GM12801 (cell line): Measurements from ENCODE around the gene FBXL3.

Experiments used
- TF ChIP-seq, protein P1 (sequence below): IDR thresholded peaks from one replicate; pipeline ENCODE4 v1.5.1; 2011; ENCODE audit warnings: control low read depth; ENCODE audit not compliant: insufficient read length; ENCODE audit errors: extremely low read depth

Gene FBXL3

DNA sequence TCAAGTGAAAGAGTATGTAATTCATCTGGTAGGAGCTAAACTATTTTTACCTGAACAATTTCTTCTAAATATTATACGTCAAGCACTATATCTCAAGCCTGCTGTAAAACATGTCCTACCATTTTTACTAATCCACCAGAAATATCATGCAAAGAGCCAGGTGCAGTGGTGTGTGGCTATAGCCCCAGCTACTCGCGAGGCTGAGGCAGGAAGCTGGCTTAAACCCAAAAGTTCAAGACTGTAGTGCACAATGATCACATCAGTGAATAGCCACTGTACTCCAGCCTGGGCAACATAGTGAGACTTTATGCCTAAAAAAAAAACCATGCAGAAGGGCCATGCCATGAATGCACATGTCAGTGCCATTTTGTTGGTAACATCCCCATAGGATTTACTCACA lies 55.7 kb downstream of the FBXL3 start:
- TF ChIP-seq, protein P1, sequence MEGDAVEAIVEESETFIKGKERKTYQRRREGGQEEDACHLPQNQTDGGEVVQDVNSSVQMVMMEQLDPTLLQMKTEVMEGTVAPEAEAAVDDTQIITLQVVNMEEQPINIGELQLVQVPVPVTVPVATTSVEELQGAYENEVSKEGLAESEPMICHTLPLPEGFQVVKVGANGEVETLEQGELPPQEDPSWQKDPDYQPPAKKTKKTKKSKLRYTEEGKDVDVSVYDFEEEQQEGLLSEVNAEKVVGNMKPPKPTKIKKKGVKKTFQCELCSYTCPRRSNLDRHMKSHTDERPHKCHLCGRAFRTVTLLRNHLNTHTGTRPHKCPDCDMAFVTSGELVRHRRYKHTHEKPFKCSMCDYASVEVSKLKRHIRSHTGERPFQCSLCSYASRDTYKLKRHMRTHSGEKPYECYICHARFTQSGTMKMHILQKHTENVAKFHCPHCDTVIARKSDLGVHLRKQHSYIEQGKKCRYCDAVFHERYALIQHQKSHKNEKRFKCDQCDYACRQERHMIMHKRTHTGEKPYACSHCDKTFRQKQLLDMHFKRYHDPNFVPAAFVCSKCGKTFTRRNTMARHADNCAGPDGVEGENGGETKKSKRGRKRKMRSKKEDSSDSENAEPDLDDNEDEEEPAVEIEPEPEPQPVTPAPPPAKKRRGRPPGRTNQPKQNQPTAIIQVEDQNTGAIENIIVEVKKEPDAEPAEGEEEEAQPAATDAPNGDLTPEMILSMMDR, result no peak

DNA sequence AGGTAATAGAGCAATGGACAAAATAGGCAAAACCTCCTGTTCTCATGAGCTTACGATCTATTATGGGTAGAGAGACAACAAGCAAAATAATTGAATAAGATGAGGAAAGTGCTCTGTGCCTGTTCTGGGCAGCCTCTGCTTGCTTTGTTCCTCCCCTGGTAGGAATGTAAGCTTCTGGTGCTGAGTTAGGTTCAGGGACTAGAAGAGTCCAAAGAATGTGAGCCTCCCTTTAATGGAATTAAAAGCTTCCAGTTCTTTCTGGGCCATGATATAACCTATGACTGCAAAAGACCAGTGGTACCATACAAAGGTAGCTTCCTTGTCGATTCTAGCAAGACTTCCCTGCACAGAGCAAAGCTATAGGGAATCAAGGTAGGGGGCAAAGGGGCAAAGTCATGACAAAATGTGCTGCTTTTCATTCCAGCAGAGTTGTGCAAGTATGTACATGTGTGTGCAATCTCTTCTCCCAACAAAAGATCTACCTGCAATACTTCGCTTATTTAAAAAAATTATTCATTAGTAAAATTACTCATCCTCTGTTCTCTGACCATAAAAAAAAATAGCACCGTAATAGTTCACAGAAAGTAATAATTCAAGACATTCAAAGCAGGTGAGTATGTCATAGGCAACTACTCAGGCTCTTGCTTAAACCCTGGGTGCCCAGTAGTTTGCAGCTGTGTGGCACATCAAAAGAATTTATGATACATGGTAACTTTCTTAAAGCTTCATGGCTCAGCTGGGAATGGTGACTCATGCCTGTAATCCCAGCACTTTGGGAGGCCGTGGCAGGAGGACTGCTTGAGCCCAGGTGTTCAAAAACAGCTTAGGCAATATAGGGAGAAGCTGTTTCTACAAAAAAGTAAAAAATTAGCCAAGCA lies 57.2 kb downstream of the FBXL3 start:
- TF ChIP-seq, protein P1, result no peak

DNA sequence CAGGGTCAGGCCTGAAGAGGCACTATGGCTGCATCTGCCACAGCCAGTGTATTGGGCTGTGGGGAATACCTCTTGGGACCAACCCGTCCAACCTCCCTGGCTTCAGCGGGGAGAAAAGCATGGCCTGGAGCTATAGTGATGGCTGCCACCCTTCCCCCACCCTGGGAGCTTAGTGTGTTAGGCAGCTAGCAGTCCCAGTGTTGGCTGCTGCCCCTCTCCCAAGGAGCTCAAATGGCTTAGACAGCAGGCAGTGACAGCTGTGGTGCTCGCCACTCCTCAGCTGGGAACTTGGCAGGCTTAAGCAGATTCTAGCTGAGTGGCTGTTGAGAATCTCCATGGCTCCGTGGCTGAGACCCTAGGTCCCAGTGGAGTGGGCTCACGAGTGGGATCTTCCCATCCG lies 58.9 kb downstream of the FBXL3 start:
- TF ChIP-seq, protein P1, result no peak

DNA sequence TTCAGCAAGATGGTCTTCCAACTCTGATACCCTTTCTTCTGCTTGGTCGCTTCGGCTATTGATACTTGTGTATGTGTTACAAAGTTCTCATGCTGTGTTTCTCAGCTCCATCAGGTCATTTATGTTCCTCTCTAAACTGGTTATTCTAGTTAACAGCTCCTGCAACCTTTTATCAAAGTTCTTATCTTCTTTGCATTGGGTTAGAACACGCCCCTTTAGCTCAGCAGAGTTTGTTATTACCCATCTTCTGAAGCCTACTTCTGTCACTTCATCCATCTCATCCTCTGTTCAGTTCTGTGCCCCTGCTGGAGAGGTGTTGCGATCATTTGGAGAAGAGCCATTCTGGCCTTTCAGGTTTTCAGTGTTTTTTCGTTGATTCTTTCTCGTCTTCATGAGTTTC lies 59.9 kb downstream of the FBXL3 start:
- TF ChIP-seq, protein P1, result no peak

DNA sequence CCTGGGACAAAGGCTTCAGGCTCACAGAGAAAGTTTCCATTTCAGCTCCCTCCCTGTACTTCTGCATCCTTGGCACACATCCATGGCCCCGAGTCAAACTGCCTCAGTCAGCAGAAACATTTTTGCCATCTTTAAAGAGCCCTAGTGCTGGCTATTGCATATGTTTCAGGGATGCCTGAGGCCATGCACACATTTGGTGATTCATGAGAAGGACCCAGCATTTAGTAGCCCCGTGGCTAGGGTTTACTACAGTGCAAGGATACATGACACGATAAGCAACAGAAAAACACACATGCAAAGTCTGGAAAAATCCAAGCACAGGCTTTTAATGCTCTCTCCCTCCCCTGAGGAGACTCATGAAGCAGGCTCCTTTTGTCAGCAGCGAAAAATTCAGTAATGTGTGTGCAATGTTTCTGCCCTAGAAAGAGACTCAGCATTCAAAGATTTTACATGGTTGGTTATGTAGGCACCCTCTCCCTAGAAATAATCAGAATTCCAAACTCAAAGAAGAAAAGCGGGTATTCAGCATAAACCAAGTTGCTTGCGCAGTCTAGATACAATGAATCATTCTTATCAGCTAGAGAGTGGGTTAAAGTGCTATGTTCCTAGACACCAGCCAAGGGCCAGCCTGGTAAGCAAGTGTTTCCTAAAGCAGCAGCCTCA lies 61.1 kb downstream of the FBXL3 start:
- TF ChIP-seq, protein P1, result no peak

DNA sequence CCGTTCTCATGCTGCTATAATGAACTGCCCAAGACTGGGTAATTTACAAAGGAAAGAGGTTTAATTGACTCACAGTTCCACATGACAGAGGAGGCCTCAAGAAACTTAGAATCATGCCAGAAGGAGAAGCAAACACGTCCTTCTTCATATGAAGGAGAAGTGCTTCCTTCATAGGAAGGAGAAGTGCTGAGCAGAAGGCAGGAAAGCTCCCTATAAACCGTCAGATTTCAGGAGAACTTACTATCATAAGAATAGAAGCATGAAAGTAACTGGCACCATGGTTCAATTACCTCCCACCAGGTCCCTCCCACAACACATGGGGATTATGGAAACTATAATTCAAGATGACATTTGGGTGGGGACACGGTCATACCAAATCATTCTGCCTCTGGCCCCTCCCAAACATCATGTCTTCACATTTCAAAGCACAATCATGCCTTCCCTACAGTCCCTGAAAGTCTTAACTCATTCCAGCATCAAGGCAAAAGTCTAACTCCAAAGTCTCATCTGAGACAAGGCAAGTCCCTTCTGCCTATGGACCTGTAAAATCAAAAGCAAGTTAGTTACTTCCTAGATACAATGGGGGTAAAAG lies 68.0 kb downstream of the FBXL3 start:
- TF ChIP-seq, protein P1, result no peak

DNA sequence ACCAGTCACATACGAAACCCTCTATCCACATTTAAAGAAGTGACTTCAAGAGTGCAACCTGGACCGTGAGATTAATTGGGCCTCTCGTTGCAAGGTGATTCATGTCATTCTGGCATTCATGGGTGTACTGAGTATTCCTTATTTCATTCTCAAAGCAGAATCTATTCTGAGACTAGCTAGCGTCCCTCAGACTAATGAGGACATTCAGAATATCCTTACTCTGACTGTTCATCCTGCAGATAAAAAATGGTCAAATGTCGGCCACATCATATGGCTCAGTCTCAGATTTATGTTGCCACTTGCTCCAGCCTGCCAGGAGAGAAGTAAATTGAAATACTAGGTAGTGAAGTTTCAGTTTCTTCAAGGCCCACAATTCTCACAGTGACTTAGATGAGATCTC lies 71.3 kb downstream of the FBXL3 start:
- TF ChIP-seq, protein P1, result no peak
